ENCODE data around the gene ANKRD10.

GRCh38 chr13:110888390-110888789 lies 26.5 kb downstream of the ANKRD10 start:
- TF ChIP-seq CTCF (conservative IDR thresholded peaks at IDR 0.05) (no peak), ZFX (IDR thresholded peaks at IDR 0.05) (no peak)
